ENCODE data around the gene HIGD2A.
A peak's percentile ranks its signal among the peaks of the same experiment; 100 is the strongest.

HIGD2A gene

GRCh38 chr5:176369934-176370711, 18.4 kb upstream of the HIGD2A start:
- no peak for DNase-seq (ENCODE audit: low spot score)

- DNase-seq (ENCODE audit: low spot score): peak; percentile 71
Measured at GRCh38 chr5:176371621-176372539, 16.7 kb upstream of the HIGD2A start.

GRCh38 chr5:176373100-176373818, 15.3 kb upstream of the HIGD2A start:
- no peak for DNase-seq (ENCODE audit: low spot score)

GRCh38 chr5:176379881-176380280, 8.7 kb upstream of the HIGD2A start:
- DNase-seq (ENCODE audit: low spot score): no peak

GRCh38 chr5:176381423-176381822, 7.1 kb upstream of the HIGD2A start:
- no peak for DNase-seq (ENCODE audit: low spot score)

GRCh38 chr5:176381979-176382378, 6.6 kb upstream of the HIGD2A start:
- DNase-seq (ENCODE audit: low spot score): no peak

- DNase-seq (ENCODE audit: low spot score): no peak
Measured at GRCh38 chr5:176382721-176383120, 5.8 kb upstream of the HIGD2A start.

GRCh38 chr5:176383248-176383905, 5.2 kb upstream of the HIGD2A start:
- DNase-seq (ENCODE audit: low spot score): no peak

GRCh38 chr5:176383961-176384360, 4.6 kb upstream of the HIGD2A start:
- no peak for DNase-seq (ENCODE audit: low spot score)

GRCh38 chr5:176384366-176384930, 4.1 kb upstream of the HIGD2A start:
- DNase-seq (ENCODE audit: low spot score): no peak

- no peak for DNase-seq (ENCODE audit: low spot score)
Measured at GRCh38 chr5:176384991-176385390, 3.6 kb upstream of the HIGD2A start.

- DNase-seq (ENCODE audit: low spot score): no peak
Measured at GRCh38 chr5:176386491-176386890, 2.1 kb upstream of the HIGD2A start.

- DNase-seq (ENCODE audit: low spot score): no peak
Measured at GRCh38 chr5:176387384-176387925, 1.1 kb upstream of the HIGD2A start.

GRCh38 chr5:176388003-176388443, 528 bp upstream of the HIGD2A start:
- peak; percentile 49 for DNase-seq (ENCODE audit: low spot score)

- no peak for DNase-seq (ENCODE audit: low spot score)
Measured at GRCh38 chr5:176389135-176390123, 878 bp downstream of the HIGD2A start.

- no peak for DNase-seq (ENCODE audit: low spot score)
Measured at GRCh38 chr5:176391479-176391878, 2.9 kb downstream of the HIGD2A start.

- no peak for DNase-seq (ENCODE audit: low spot score)
Measured at GRCh38 chr5:176391999-176392398, 3.4 kb downstream of the HIGD2A start.

GRCh38 chr5:176392526-176392925, 4.0 kb downstream of the HIGD2A start:
- DNase-seq (ENCODE audit: low spot score): no peak

- DNase-seq (ENCODE audit: low spot score): no peak
Measured at GRCh38 chr5:176394096-176394495, 5.5 kb downstream of the HIGD2A start.

Measured in SW480 (cell line).